Measurements from ENCODE around the gene PDE4D. TPM values are rescaled to one million over a fixed set of nuclear protein-coding genes. Genes with fewer than 3 reads are reported as not detected.

PDE4D gene
- total RNA-seq, 1 donor from 2014 or later, result 85.8 TPM

GRCh38 chr5:59529239-59529638 lies 364.3 kb downstream of the PDE4D start:
- intact Hi-C loops (cut with DNase I), result no loop called here
- ATAC-seq, result no peak

GRCh38 chr5:59528202-59528862 lies 365.2 kb downstream of the PDE4D start:
- no peak overlapping the region for H3K4me3 ChIP-seq
- intact Hi-C loops (cut with DNase I), result no loop called here
- H3K27ac ChIP-seq, result no peak overlapping the region
- DNase-seq, result no peak
- no peaks in the 10 kb centered on the region for H3K9me3 ChIP-seq
- no peak for ATAC-seq
- H3K27me3 ChIP-seq, result no peaks in the 10 kb centered on the region
- no peaks in the 10 kb centered on the region for H3K36me3 ChIP-seq
- no peak for TF ChIP-seq CTCF (IDR thresholded peaks at IDR 0.05)
- H3K4me1 ChIP-seq, result no peaks in the 10 kb centered on the region

More at GRCh38 chr5:59529239-59529638, 364.3 kb downstream of the PDE4D start:
- Histone ChIP-seq H3K9me3 (no peaks in the 10 kb centered on the region), H3K4me3 (no peak overlapping the region), H3K4me1 (no peaks in the 10 kb centered on the region), H3K27ac (no peak overlapping the region), H3K27me3 (no peaks in the 10 kb centered on the region), H3K36me3 (no peaks in the 10 kb centered on the region)
- TF ChIP-seq CTCF (IDR thresholded peaks at IDR 0.05), result no peak
- no peak for DNase-seq

- H3K36me3 ChIP-seq, result no peaks in the 10 kb centered on the region
- no peak for TF ChIP-seq CTCF (IDR thresholded peaks at IDR 0.05)
- H3K4me3 ChIP-seq, result no peak overlapping the region
- H3K27ac ChIP-seq, result no peak overlapping the region
- DNase-seq (no peak), ATAC-seq (peak; percentile 61)
- no peaks in the 10 kb centered on the region for H3K4me1 ChIP-seq
- H3K9me3 ChIP-seq, result no peaks in the 10 kb centered on the region
- no peaks in the 10 kb centered on the region for H3K27me3 ChIP-seq
- intact Hi-C loops (cut with DNase I), result no loop called here
Measured at GRCh38 chr5:59525957-59526356, 367.6 kb downstream of the PDE4D start.

GRCh38 chr5:59525311-59525710 lies 368.2 kb downstream of the PDE4D start:
- no peaks in the 10 kb centered on the region for H3K36me3 ChIP-seq
- TF ChIP-seq CTCF (IDR thresholded peaks at IDR 0.05), result no peak
- intact Hi-C loops (cut with DNase I), result no loop called here
- no peak for ATAC-seq
- H3K9me3 ChIP-seq, result no peaks in the 10 kb centered on the region
- DNase-seq, result no peak
- no peak overlapping the region for H3K27ac ChIP-seq
- no peak overlapping the region for H3K4me3 ChIP-seq
- no peaks in the 10 kb centered on the region for H3K27me3 ChIP-seq
- no peaks in the 10 kb centered on the region for H3K4me1 ChIP-seq

GRCh38 chr5:59522201-59522831 lies 371.2 kb downstream of the PDE4D start:
- no peaks in the 10 kb centered on the region for H3K27me3 ChIP-seq
- H3K27ac ChIP-seq, result no peak overlapping the region
- H3K36me3 ChIP-seq, result no peaks in the 10 kb centered on the region
- H3K4me1 ChIP-seq, result no peaks in the 10 kb centered on the region
- ATAC-seq (peak; percentile 86), DNase-seq (no peak)
- intact Hi-C loops (cut with DNase I), result no loop called here
- no peak overlapping the region for H3K4me3 ChIP-seq
- H3K9me3 ChIP-seq, result no peaks in the 10 kb centered on the region
- no peak for TF ChIP-seq CTCF (IDR thresholded peaks at IDR 0.05)

Data from upper lobe of right lung (tissue), 1 donor.